Activated T-cell treated with anti-CD3 and anti-CD28 coated beads for 4 hours (primary cell): ENCODE results near the gene KIF26B.
"Not testable (repeated sequence)": the region's sequence is repeated elsewhere in the genome, so short reads cannot be mapped to it uniquely, and the experiment has no call there.

Experiments
- DNase-seq: peaks from one replicate; pipeline ENCODE4 v3.0.0-alpha.2; 2020

KIF26B gene

DNA sequence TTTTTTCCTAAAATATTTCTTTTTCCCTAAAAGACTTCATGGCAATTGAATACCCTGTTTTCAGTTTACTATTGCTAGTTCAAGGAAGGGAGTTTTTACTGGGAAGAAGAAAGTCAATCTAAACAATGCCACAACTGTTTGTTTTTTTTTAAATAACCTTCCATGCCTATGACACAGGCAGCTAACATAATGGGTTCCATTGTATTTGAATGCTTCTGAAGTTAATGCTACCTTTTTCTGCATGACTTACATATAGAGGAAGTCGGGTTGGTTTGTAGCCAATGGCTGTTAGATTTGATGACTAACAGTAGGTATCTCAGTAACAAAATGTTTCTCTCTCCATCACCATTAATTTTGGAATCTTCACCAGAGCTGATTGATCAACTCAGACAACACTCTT, 134.0 kb downstream of the KIF26B start:
- no peak for DNase-seq

DNA sequence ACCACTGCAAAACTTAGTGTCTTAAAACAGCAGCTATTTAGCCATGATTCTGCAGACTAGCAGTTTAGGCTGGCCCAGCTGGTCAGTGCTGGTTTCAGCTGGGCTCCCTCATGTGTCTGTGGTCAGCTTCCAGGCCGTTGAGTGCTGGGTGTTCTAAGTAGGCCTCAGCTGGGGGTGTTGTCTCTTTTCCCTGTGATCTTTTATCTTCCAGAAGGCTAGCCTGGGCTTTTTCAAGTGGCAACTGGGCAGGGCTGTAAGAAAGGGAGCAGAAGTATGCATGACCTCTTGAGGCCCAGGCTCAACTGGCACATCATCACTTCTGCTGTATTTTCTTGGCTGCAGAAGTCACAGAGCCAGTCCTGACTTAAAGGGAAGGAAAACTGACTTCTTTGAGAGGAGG, 136.1 kb downstream of the KIF26B start:
- DNase-seq: no peak

DNA sequence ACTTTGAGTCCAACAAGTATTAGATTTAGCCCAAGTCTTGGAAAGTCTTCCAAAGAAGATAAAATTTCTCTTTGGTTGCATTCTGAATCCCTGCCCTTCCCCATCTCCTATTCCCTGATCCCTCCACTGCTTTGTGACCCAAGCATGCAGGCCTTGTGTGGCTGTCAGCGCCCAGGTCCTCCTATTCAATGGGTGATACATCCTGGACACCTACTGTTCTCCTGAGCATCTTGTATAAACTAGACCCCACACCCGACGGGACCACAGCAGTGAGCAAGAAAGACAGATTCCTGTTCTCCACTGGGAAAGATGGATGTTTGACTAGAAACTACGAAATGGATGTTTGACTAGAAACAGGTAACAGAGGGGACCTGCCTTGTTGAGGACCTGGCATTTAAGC, 136.6 kb downstream of the KIF26B start:
- no peak for DNase-seq

DNA sequence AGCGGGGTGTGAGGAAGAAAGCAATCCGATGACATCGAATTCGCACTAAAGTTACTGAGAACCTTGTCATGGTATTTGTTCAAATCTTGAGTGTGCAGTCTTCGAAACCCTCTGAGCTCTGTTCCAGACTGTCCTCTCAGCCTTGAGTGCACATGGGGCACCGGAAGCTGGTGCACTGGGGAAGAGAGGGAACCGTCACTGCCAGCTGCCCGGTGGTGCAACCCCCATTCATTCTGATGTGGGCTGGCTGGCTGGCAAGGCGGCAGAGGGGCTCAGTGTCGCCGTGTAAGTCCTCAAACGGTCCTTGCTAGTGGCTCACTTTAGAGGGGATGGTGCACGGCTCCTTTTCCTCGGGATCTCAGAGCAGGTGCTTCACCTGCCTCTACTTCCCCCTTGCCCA, 137.4 kb downstream of the KIF26B start:
- DNase-seq: no peak

DNA sequence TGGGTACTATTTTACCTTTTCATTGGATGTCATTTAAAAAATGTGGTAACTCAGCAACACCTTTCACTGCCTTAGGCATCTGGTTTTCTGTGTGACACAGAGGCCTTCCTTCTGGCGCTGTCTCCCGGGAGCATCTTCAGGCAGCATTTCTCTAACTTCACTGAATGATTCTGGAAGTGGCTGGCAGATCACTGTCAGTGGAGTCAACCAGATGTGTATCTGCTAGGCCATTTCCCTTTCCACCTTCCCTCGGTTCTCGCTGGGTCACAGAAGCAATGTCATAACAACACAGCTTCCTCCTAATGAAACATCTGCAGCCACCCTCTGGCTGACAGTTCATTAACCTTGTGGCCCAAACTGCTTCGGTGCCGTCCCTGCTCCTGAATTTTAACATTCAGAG, 137.8 kb downstream of the KIF26B start:
- DNase-seq: no peak

DNA sequence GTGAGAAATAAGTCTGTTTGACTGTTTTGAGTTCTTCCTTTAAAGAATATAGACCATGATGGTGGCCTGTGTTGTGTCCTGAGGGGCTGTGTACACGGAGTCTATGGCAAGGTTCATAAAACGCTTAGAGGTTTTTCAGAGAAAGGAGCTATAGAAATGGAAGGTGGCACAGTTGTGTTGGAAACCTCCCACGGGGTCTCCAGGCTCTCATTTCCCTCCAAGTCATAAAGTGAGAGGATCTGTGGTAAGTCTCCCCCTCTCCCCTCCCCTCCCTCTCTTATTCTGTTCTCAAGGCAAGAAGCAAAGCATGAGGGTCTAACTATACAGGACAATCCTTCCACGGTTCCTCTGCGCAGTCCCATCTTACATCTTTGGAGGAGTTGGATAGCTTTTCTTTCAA, 139.2 kb downstream of the KIF26B start:
- DNase-seq: no peak

DNA sequence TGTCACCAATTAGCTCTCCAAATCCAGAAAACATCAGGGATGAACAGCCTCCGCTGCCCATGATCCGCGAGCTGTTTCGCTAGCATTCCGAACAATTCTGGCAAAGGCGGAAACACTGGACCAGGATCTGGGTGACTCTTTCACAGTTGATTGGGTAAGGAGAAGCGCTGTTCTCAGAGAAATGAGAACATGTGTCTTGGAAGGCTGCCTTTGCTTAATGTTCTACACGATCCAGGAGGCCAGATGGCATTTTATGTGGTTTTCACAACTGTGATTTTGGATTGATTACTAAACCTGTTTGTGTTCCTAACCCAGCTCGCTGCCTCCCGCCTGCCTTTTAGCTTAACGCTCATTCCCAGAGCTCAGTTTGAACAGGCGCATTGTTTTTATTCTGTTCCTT, 144.0 kb downstream of the KIF26B start:
- DNase-seq: no peak

DNA sequence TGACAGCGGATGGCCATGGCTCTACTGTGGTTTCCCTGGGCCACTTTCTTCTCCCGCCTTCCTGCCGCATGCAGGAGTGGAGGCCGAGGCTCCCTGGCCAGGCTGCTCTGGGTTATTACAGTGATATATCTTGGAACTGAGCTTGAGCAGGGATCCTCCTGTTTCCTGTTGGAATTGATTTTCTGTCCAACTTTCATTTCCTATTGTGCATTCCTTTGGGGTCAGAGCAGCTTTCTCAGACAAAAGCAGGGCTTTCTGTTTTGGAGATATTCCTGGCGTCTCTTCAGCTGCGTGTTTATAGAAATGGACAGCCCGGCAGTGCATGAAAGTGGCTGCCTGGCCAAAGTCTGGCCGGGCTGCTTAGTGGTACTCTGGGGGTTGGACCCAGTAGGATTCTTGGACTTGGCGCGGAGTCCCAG, 146.4 kb downstream of the KIF26B start:
- DNase-seq: no peak

DNA sequence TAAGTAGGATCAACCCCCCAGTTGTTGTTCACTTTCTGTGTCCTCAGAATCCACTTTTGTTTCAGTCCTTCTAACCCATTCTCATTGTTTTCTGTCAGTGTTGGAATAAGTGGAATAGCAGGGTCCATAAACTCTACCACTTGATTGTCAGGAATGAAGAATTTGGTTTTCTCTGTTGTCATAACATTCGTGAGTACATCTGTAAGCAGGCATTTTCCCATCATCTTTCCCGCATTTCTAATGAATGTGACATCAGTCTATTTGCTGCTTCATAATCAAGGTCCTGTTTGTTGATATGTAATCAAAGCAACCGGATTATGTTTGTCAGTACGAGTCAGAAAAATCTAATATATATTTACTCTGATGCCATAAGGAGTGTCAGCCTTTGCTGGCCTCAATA, 147.1 kb downstream of the KIF26B start:
- DNase-seq: no peak

DNA sequence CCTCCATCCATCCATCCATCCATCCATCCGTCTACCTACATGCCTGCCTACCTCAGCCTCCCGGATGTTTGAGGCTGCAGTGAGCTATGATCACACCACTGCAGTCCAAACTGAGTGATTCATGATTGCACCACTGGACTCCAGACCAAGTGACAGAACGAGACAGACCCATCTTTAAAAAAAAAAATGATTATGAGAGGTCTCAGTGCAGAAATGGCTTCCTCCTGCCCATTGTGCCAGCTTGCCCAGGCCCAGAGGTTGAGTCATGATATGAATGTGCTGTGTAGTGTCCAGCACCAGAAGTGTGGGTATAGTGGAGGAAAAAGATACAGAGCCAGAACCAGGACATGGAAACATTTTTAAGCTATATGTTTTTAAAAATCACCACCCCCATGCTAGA, 149.9 kb downstream of the KIF26B start:
- no peak for DNase-seq

DNA sequence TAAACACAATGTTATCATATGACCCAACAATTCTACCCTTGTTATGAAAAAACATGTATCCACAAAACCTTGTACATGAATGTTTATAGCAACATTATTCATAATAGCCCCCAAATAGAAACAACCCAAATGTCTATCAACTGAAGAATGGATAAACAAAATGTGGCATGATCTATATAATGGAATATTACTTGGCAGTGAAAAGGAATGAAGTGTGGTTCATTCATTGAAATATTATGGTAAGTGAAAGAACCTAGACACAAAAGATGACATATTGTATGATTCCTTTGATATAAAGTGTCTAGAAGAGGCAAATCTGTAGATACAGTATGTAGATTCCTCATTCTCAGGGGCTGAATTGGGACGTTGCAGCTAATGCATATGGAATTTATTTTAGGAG, 151.2 kb downstream of the KIF26B start:
- no peak for DNase-seq

DNA sequence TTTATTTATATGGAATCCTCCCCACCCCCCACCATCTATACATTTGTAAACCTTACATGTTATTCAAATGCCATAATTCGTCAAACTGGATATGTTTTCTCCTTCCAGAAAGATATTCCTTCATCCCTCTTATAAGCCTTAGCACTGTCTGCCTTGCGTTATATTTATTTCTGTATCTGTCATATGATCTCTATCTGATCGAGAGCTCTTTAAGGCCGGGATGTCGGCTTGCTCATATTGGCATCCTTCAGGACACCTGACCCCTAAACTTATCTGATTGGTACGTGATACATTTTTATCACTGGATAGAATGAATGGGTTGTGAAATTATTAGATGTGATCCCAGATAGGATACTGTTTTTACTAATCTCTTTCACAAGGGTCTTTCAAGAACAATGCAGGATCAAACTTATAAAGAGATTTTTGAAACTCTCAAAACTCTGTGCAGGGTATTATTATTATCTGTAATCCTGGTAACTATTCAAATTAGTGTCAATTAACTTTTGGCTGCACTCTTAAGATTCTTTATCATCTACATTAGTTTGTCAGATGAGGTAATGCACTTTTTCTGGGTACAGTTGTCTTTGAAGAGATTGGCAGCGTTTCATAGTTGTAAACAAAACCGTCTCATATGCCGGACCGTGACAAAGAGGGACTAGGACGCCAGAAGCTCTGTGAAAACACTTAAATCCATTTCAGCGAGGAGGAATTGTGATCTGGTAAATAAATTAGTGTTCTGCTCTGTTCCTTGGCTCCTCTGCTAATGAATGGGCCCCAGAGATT, 152.0 kb downstream of the KIF26B start:
- DNase-seq: no peak

DNA sequence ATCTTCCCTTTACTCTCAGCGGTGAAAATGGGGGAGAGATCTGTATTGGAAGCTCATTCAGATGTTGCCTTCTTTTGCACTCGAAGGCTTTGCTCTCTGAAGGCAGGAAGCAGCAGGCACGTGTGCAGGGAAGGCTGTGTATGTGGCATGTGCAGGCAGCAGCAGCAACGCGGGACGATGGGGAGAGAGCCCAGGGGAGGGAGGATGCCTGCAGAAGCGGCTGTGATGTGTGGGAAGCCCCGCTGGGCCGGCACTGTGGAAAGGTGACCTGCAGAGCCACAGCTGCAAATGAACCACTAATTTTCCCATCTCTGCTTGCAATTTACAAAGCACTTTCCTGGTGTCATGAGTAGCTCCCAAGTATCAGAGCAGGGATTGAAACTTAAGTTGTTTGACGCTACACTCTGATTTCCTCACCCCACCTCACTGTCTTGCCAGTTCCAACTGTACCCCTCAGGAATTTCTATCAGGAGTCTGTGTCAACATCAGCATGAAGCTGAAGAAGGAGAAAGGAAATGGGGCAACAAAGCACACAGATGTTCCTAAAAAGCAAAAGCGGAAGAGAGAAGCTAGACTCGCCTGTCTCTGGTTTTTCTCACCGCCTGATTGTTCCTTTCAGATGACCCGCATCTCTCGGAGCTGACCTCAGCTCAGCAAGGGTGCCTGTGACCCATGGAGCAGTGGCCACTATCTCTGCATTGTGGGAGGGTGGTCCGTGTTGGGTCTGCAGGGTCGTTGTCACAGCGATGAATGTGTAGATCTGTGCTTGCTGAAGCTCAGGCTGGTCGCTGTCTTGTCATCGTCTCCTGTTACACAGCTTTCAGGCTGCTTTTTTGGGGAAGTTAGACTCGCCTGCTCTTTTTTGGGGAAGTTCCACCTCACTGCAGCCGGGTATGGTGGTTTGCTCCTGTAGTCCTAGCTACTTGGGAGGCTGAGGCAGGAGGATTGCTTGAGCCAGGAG, 156.1 kb downstream of the KIF26B start:
- no peak for DNase-seq

DNA sequence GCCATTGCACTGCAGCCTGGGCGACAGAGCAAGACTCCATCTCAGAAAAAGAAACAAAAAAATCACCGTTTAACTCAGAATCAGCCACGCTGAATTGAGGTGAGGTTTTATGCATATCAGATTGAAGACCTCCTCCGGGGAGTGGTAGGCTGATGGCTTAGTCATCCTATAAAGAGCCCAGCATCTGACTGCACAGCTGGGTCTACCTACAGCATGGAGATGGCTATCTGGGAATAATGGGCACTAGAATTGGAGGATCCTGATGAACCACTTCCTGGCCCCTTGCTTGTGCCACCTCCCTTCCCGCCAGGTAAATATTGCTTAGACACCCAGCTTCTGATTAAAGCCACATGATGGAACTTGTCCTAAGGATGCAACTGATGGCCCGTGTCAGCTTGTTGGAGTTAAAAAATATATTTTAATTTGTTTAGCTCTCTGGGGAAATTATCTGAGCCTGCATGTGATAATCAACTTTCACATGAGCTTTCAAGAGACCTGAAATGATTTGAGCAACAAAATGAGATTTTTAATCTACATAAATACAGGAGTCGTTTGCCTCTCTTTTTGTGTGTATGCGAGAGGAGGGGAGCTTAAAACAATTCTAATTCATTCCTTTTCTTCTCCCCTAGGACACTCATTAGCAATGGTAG, 157.2 kb downstream of the KIF26B start:
- DNase-seq: no peak

DNA sequence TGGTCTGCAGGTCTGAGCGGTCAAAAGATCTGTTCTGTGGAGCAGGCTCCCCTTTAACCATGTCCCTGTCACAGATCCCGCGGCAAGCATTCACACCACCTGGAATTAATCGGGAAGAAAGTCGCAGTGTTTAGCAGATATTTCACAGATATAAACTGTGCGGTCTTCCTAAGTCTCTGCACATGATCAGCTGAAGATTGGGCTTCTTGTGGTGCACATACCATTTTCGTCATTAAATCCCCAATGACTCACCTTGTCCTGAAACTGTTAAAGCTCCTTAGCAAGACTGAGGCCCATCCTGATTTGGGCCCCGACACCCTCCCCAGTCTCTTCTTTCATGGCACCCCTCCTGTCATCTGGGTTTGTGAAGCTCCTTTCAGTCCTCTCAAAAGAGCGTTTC, 158.8 kb downstream of the KIF26B start:
- DNase-seq: no peak

DNA sequence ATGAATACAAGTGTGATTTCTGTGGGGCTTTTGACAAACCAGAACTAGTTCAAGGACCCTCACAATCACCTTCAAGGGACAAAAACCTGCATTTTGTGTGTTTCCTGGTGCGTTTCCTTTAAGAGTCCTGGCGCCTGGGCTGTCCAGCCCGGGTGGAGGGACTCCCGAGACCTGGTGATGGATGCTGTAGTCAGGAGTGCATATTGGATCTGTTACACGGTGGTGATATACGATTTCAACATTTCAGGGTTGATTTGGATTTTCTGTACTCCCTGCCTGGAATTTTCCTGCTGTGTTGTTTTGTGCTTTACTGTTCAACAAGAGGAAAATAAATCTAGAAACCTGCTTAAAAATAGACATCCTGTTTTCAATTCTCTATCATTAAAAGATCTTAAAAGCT, 162.0 kb downstream of the KIF26B start:
- no peak for DNase-seq

DNA sequence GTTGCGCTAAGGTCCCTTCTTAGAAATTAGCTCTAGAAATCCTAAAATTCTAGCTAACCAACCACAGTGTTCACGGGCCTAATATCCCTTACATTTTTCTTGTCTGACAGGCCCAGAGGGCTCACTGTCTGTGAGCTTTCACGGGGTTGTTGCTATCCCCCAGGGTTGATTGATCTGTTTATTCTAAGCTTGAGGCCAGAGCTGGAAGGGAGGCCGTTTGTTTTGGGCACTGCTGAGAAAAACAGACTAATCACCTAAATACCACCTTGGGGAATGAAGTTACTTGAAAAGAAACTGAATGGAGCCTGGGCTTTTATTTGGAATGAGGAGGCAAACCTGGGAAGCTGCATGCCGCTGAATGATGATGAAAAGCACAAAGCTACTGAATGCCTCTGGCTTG, 162.4 kb downstream of the KIF26B start:
- no peak for DNase-seq

DNA sequence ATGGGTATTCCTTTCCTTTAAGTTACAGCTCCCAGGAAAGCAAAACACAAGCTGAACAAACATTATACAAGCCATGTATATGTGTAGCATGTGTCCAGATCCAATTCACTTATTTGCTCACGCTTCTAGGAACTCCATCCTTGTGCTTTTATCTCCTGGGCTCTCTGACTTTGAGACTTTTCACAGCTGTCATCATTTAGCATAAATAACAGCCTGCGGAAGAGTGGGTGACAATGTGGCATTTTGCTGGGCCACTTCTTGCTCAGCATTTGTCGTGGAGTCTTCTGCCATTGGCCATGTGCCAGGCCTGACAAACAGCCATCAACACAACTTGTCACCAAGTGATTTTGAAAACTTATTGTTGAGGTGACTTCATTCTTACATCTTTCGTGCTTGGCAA, 164.3 kb downstream of the KIF26B start:
- no peak for DNase-seq

DNA sequence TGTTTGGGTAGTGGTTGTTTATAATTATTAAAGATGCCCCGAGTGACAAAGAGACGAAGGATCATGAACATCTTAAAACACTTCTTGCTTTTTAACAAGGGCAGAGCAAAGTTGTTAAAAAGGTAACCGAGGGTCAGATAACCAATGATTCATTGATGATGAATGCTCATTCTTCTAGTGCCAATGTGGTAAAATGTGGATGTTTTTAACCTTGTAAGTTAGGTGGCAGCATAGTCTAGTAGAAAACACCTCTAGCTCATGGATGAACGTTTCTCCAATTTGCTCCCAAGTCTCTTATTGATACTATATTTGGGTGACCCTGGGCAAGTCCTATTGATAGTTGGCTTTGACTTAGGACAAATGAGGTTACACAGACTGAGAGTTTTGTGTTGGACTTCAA, 167.9 kb downstream of the KIF26B start:
- DNase-seq: no peak

DNA sequence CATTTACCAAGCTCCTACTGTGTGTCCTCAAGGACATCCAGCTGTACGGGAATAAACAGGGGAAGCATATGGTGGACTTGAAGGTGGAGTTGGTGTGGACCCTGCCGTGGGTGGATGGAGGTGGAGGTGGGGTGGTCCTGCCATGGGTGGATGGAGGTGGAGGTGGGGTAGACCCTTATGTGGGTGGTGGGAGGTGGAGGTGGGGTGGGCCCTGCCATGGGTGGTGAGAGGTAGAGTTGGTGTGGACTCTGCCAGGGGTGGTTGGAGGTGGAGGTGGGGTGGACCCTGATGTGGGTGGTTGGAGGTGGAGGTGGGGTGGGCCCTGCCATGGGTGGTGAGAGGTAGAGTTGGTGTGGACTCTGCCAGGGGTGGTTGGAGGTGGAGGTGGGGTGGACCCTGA, 169.0 kb downstream of the KIF26B start:
- not testable (repeated sequence) for DNase-seq

DNA sequence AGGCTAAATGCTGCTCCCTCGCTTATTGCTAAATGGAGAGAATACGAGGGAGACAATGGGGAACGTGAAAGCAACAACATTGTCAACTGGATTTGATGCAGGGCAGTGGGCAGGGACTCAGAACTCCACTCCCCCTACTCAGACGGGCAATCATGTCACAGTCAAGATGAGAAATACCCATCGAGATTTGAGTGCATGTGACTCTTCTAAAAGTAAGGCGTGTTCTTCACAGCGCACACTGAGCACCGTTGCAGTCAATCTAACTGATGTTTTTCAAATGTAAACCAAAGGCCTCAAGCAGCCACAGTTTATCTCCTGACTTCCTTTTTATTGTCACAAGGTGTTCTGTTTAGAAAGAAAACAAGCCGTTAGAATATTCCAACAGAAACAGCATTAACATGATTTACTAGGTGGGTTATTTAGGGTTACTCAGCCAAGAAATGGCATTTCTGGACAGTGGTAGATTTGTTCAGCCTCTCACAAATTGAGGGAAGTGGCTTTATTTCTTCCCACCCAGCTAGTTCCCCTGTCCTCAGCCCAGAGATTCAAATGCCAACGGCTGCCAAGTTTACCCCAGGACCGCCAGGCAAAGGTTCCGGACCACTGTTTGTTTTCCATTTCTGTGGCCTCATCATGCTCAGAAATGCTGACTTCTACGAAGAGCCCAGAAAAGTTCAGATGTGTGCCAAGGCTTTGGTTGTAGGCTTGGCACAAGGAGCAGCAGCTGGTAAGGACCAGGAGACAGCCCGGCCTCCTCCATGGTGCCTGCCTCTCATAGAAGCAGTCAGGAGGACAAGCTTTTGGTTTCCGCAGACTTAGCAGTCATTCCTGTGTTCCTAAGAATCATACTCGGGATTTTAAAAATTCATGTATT, 171.4 kb downstream of the KIF26B start:
- DNase-seq: no peak

DNA sequence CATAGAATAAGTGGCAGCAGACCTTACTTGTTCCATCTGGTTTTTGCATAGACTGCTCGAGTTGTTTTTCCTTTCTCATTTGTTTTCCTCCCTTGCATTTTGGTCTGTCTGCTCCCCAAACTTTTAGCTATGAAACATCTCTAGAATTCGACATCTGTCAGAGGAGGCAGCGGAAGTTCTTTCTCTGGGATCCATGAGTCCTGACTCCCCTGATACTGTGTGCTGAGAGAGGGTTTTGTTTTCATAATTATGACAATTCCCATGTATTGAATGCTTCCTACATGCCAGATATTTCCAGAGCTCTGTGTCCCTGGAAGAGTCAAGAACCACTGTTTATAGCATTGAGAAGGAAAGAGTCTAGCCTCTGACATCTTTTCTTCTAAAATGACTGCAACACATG, 172.6 kb downstream of the KIF26B start:
- no peak for DNase-seq

DNA sequence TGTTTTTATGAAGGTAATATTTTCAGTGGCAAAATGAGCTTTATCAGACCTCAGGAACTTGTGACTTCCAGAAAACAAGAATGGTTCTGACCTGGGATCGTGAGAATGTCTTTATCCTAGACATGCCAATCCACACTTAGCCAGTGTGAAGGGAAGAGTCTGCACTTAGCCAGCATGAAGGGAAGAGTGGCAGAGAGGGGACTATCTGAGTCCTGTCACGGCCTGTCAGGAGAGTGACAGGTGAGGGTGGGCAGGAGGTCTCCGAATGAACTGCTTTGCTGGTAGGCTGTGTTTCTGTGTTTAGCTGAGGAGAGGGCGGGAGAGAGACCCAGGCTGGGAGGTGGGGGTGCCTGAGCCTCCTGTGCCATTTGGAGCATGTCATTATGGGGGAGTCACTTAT, 173.1 kb downstream of the KIF26B start:
- DNase-seq: no peak
